Stomach (tissue), 9 donors: ENCODE results near the gene STARD10. TPM values are rescaled to one million over a fixed set of nuclear protein-coding genes. Genes with fewer than 3 reads are reported as not detected.

Experiments
- DNase-seq, 2 donors: peaks; one replicate each; pipeline versions ENCODE4 v3.0.0 to v3.0.0-alpha.2; 2013 to 2019
- H3K27ac ChIP-seq, 5 donors: fragments of 200-600 bp in 4 of 5; sonication (generic) in 4 of 5; one replicate each; pipeline ENCODE4 v1.5.1; 2013 to 2019; ENCODE audit warnings: mild to moderate bottlenecking in 1 of 5, moderate library complexity in 1 of 5
- H3K27me3 ChIP-seq, 3 donors: fragments of 200-600 bp; sonication (generic); one replicate each; pipeline ENCODE4 v1.5.1; 2017 to 2019; ENCODE audit warnings: mixed run types in 1 of 3
- H3K36me3 ChIP-seq, 4 donors: fragments of 200-600 bp; sonication (generic); 1 replicate in 3 of 4; 2 replicates in 1 of 4; pipeline ENCODE4 v1.5.1; 2016 to 2019
- H3K4me1 ChIP-seq, 4 donors: fragments of 200-600 bp; sonication (generic); one replicate each; pipeline ENCODE4 v1.5.1; 2016 to 2019
- H3K4me3 ChIP-seq, 4 donors: fragments of 200-600 bp; sonication (generic) in 3 of 4; one replicate each; pipeline ENCODE4 v1.5.1; 2016 to 2019; ENCODE audit warnings: mild to moderate bottlenecking in 1 of 4
- H3K9me3 ChIP-seq, 4 donors: fragments of 200-600 bp; sonication (generic); one replicate each; pipeline ENCODE4 v1.5.1; 2016 to 2019
- EP300 ChIP-seq: sonication (generic); formaldehyde crosslinking; IDR thresholded peaks from one replicate; pipeline ENCODE4 v1.6.1; 2017; ENCODE audit warnings: antibody characterized with exemption
- POLR2A ChIP-seq, 4 donors: fragments of 450-650 bp; IDR thresholded peaks; one replicate each; pipeline ENCODE4 v1.6.1; 2016; ENCODE audit warnings: antibody characterized with exemption in 4 of 4, control low read depth in 2 of 4, mild to moderate bottlenecking in 1 of 4, moderate library complexity in 1 of 4
- POLR2AphosphoS5 ChIP-seq, 3 donors: sonication (generic); formaldehyde crosslinking; IDR thresholded peaks; one replicate each; pipeline ENCODE4 v1.6.1; 2016; ENCODE audit warnings: antibody characterized with exemption in 3 of 3
- WGBS, 5 donors: extraction: QIAGEN DNeasy Blood & Tissue Kit in 3 of 5; methylation state at CpG; one replicate each; pipeline versions ENCODE4 v1.1.5 to v1.1.7; 2013 to 2018; 5-methylcytosine and 5-hydroxymethylcytosine counted together
- intact Hi-C: fragments of 100-400 bp; cut with DNase I; formaldehyde crosslinking; loops from one replicate; pipeline ENCODE4 v1.15.1; 2023; ENCODE audit warnings: low total_unique reads
- polyA plus RNA-seq, 3 donors: library from polyadenylated mRNA; stranded (reverse); fragments of 200-250 nt; gene quantifications; one replicate each; pipeline ENCODE4 v1.2.3, GENCODE V29; 2013
- total RNA-seq, 5 donors: library from RNA; depleted of rRNA; stranded (reverse); fragments of >200 nt; gene quantifications; one replicate each; pipeline versions ENCODE4 v1.1.0 to v1.2.3, GENCODE V29; 2014 to 2016
- TF ChIP-seq, protein P1 (sequence below), 7 experiments: fragments of 450-650 bp in 4 of 7; fragments of 200-600 bp in 3 of 7; sonication (generic) in 3 of 7; IDR thresholded peaks; one replicate each; pipeline ENCODE4 v1.5.1; 2016 to 2019; ENCODE audit warnings: antibody characterized with exemption in 7 of 7, control low read depth in 2 of 7, mild to moderate bottlenecking in 1 of 7
- donor health status: healthy with polysubstance abuse.
- donor health status: Bipolar disorder and iron deficiency.
- donor health status: healthy.

STARD10 gene
- total and polyA plus RNA-seq, 8 donors, result 125 to 950 (median 346) TPM

DNA sequence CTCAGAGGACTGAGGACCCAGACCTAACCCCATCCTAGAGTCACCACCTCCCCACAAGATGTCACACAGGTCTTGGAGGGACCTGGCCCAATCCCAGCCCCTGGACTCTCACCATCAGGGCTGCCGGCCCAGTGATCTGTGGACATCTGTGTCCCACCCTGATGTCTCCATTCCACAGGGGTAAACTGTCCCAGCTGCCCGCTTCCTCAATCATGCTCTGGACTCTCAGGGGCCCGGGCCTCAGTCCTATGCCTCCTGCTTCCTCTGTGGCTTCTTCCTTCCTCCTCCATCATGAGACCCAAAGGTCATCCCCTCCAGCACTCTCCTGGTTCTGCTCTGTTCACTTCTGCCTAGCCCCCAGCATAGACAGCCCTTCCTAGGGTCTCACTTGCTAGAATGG is 73.8 kb downstream of the STARD10 start:
- no peak for DNase-seq
- peaks cover 0 to 31% (median 25%) of the 10 kb centered on the region in 4 donors for H3K36me3 ChIP-seq
- peaks cover 41 to 86% (median 71%) of the 10 kb centered on the region in 4 donors for H3K4me1 ChIP-seq
- TF ChIP-seq POLR2A (IDR thresholded peaks at IDR 0.05) (no peak), EP300 (no peak), POLR2AphosphoS5 (IDR thresholded peaks at IDR 0.05) (no peak)
- TF ChIP-seq, protein P1, sequence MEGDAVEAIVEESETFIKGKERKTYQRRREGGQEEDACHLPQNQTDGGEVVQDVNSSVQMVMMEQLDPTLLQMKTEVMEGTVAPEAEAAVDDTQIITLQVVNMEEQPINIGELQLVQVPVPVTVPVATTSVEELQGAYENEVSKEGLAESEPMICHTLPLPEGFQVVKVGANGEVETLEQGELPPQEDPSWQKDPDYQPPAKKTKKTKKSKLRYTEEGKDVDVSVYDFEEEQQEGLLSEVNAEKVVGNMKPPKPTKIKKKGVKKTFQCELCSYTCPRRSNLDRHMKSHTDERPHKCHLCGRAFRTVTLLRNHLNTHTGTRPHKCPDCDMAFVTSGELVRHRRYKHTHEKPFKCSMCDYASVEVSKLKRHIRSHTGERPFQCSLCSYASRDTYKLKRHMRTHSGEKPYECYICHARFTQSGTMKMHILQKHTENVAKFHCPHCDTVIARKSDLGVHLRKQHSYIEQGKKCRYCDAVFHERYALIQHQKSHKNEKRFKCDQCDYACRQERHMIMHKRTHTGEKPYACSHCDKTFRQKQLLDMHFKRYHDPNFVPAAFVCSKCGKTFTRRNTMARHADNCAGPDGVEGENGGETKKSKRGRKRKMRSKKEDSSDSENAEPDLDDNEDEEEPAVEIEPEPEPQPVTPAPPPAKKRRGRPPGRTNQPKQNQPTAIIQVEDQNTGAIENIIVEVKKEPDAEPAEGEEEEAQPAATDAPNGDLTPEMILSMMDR (IDR thresholded peaks at IDR 0.05), result no peak
- no peaks in the 10 kb centered on the region for H3K27me3 ChIP-seq
- 52 to 72% (median 61%) methylated on average over 3 of the region's 3 CpGs for WGBS, 5 donors
- intact Hi-C loops, result loop anchor here (10.0 kb wide), 1 partner anchor 95 kb away; the partner anchor contains the start of gene ATG16L2
- H3K9me3 ChIP-seq, result no peaks in the 10 kb centered on the region
- peak overlapping the region; percentile 61 to 75 (median 66) for H3K4me3 ChIP-seq
- H3K27ac ChIP-seq, result peak overlapping the region in 3 of 5 donors; percentile 49 to 88 (median 88)

DNA sequence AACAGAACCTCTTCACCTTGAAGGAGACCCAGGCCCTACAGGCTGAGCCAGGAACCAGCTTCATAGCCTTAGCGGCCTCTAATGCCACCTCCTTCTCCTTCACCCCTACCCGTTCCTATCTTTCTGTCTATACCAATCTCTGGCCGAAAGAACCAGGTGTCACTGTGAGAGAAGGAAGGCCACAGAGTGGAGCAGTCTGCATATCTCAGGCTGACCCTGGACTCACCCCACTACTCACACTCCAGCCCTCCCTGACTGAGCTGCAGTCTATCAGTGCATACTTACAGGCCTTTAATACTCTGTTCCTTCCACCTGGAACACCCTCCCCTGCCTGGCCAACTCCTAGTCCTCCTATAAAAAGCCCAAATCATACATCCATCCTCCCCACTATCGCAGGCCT is 74.3 kb downstream of the STARD10 start:
- peak overlapping the region in 4 of 5 donors; percentile 16 to 88 (median 40) for H3K27ac ChIP-seq
- H3K36me3 ChIP-seq, result peaks cover 0 to 36% (median 25%) of the 10 kb centered on the region in 4 donors
- intact Hi-C loops, result no loop called here
- 65 to 80% (median 73%) methylated on average over 4 of the region's 4 CpGs for WGBS, 5 donors
- TF ChIP-seq EP300 (no peak), POLR2AphosphoS5 (IDR thresholded peaks at IDR 0.05) (no peak), POLR2A (IDR thresholded peaks at IDR 0.05) (no peak)
- TF ChIP-seq, protein P1 (IDR thresholded peaks at IDR 0.05), result no peak
- H3K4me1 ChIP-seq, result peaks cover 40 to 87% (median 69%) of the 10 kb centered on the region in 4 donors
- H3K4me3 ChIP-seq, result peak overlapping the region in 2 of 4 donors; percentile 61 to 75
- H3K27me3 ChIP-seq, result no peaks in the 10 kb centered on the region
- DNase-seq, result no peak
- H3K9me3 ChIP-seq, result no peaks in the 10 kb centered on the region

DNA sequence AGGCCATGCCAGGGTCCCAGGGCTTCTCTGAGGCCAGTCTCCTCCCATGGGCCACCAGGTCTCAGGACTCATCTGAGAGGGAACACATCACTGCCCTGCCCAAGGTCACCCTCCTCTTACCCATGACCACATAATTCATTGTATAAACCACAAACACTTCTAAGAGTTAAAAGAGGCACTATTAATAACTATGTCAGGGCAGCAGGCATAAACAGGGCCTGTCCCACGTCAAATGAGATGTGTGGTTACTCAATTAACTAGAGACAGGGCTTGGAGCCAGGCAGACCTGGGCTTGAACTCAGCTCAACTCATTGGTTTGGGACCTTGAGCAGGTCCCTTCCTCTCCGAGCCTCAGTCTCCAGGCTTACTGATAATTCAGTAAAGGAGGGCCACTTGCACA is 74.7 kb downstream of the STARD10 start:
- 22 to 35% (median 27%) methylated on average over 2 of the region's 2 CpGs for WGBS, 5 donors
- Histone ChIP-seq H3K9me3 (no peaks in the 10 kb centered on the region), H3K27me3 (no peaks in the 10 kb centered on the region), H3K36me3 (peaks cover 0 to 40% (median 26%) of the 10 kb centered on the region in 4 donors), H3K4me3 (peak overlapping the region in 2 of 4 donors; percentile 61 to 75), H3K4me1 (peaks cover 40 to 91% (median 67%) of the 10 kb centered on the region in 4 donors), H3K27ac (peak overlapping the region in 2 of 5 donors; percentile 16 to 88)
- no peak for DNase-seq
- TF ChIP-seq EP300, result no peak
- TF ChIP-seq POLR2AphosphoS5 (IDR thresholded peaks at IDR 0.05), result no peak
- TF ChIP-seq POLR2A (IDR thresholded peaks at IDR 0.05), result no peak
- TF ChIP-seq, protein P1 (IDR thresholded peaks at IDR 0.05), result no peak
- intact Hi-C loops, result no loop called here

DNA sequence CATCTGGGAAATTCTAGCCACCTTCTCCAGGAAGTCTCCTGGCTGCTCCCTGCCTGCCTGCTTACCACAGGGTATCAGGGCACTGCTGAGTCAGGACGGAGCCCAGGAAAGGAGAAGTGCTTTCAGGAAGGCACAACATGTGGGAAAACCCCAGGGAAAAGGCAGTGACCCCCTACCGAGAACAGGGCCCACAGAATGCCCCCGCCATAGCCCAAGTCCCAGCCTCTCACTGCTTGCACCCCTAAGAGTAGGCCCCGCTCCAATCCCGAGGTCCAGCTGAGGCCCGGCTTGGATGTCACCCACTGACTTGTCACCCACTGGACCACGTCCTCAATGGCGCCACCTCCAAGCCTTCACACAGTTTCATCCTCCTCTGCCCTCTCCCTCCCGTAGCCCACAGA is 75.7 kb downstream of the STARD10 start:
- Histone ChIP-seq H3K36me3 (peaks cover 4 to 49% (median 35%) of the 10 kb centered on the region in 4 donors), H3K4me3 (peak overlapping the region in 1 of 4 donors; percentile 8), H3K27me3 (no peaks in the 10 kb centered on the region), H3K4me1 (peaks cover 31 to 85% (median 65%) of the 10 kb centered on the region in 4 donors), H3K27ac (peak overlapping the region in 3 of 5 donors; percentile 0 to 16 (median 10)), H3K9me3 (no peaks in the 10 kb centered on the region)
- intact Hi-C loops, result no loop called here
- DNase-seq, result no peak
- WGBS, 5 donors, result 73 to 87% (median 80%) methylated on average over 8 to 9 of the region's 9 CpGs
- TF ChIP-seq POLR2A (IDR thresholded peaks at IDR 0.05) (no peak), EP300 (no peak), POLR2AphosphoS5 (IDR thresholded peaks at IDR 0.05) (no peak)
- TF ChIP-seq, protein P1 (IDR thresholded peaks at IDR 0.05), result no peak
